SK-N-SH treated with all-trans-retinoic acid at 6 μM for 48 hours (cell line): Measurements from ENCODE around the gene NMRK1.

ENCODE experiments used
- CREB5 ChIP-seq: fragments of 250-450 bp; sonication (Bioruptor Pico); IDR thresholded peaks from 2 replicates; pipeline ENCODE4 v1.5.1; 2020; ENCODE audit warnings: low read depth, mild to moderate bottlenecking, moderate library complexity
- GLIS3 ChIP-seq: fragments of 250-450 bp; sonication (Bioruptor Pico); IDR thresholded peaks from 2 replicates; pipeline ENCODE4 v1.5.0; 2020; ENCODE audit warnings: mild to moderate bottlenecking, moderate library complexity
- PATZ1 ChIP-seq: fragments of 250-450 bp; sonication (Bioruptor Pico); IDR thresholded peaks from 2 replicates; pipeline ENCODE4 v1.8.0; 2020; ENCODE audit warnings: mild to moderate bottlenecking, moderate library complexity, borderline replicate concordance
- POU6F1 ChIP-seq: fragments of 250-450 bp; sonication (Bioruptor Pico); IDR thresholded peaks from 2 replicates; pipeline ENCODE4 v1.8.0; 2021; ENCODE audit warnings: low read depth, mild to moderate bottlenecking, moderate library complexity, borderline replicate concordance
- RARB ChIP-seq: fragments of 250-450 bp; sonication (Bioruptor Pico); IDR thresholded peaks from 2 replicates; pipeline ENCODE4 v1.8.0; 2021; ENCODE audit warnings: mild to moderate bottlenecking, moderate library complexity
- TOX ChIP-seq: fragments of 250-450 bp; sonication (Bioruptor Pico); IDR thresholded peaks from 2 replicates; pipeline ENCODE4 v1.8.0; 2021; ENCODE audit warnings: mild to moderate bottlenecking, moderate library complexity, borderline replicate concordance
- ZFP3 ChIP-seq: fragments of 250-450 bp; sonication (Bioruptor Pico); IDR thresholded peaks from 2 replicates; pipeline ENCODE4 v1.5.0; 2020; ENCODE audit warnings: mild to moderate bottlenecking, moderate library complexity
- ZFP30 ChIP-seq: fragments of 450-650 bp; formaldehyde crosslinking; IDR thresholded peaks from 2 replicates; pipeline ENCODE4 v1.5.0; 2022; ENCODE audit warnings: mild to moderate bottlenecking, moderate library complexity

GRCh38 chr9:75019654-75020053 is 68.3 kb downstream of the NMRK1 start:
- TF ChIP-seq ZFP30 (CRISPR knock-in tag) (no peak), ZFP3 (CRISPR knock-in tag) (no peak), TOX (CRISPR knock-in tag) (no peak), PATZ1 (CRISPR knock-in tag) (no peak), GLIS3 (no peak), RARB (CRISPR knock-in tag) (no peak), CREB5 (no peak), POU6F1 (CRISPR knock-in tag) (no peak)
